ENCODE data around the gene TEAD2.

Gene TEAD2

DNA sequence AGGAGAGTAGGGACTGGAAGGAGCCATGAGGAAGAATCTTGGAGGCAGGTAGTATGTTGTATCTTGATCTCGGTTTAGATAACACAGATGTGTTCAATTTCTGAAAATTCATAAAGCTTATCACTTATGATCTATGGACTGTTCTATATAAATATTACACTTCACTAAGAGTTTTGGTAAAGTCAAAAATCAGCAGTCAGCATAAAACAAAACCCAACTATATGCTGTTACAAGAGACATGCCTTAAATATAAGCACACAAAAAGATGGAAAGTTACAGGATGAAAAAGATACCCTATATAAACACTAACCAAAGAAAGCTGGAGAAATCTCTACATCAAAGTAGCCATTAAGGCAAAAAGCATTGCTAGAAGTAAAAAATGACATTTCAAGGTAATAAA, 21.4 kb upstream of the TEAD2 start:
- Histone ChIP-seq H3K4me3 (ENCODE audit: low read length, poor library complexity, severe bottlenecking) (no peak overlapping the region), H3K9ac (ENCODE audit: low read depth, low read length, poor library complexity, severe bottlenecking) (no peak overlapping the region), H2AFZ (ENCODE audit: low read length) (no peak overlapping the region), H3K4me1 (ENCODE audit: insufficient read depth, low read length, poor library complexity, severe bottlenecking) (no peaks in the 10 kb centered on the region), H3K79me2 (ENCODE audit: insufficient read depth, low read length) (no peaks in the 10 kb centered on the region), H3K36me3 (ENCODE audit: insufficient read depth, low read length) (no peaks in the 10 kb centered on the region), H4K20me1 (ENCODE audit: insufficient read depth, low read length, poor library complexity, severe bottlenecking) (no peaks in the 10 kb centered on the region), H3F3A (ENCODE audit: low read depth) (no peaks in the 10 kb centered on the region; the same call in 1 of the 2 replicates), H3K9me2 (replicated peaks; ENCODE audit: low read depth, low read length) (no peaks in the 10 kb centered on the region), H3K27me3 (ENCODE audit: insufficient read depth, low read length, poor library complexity, severe bottlenecking) (no peaks in the 10 kb centered on the region), H3K4me2 (ENCODE audit: low read depth, low read length, poor library complexity, severe bottlenecking) (no peak overlapping the region), H3K9me3 (ENCODE audit: insufficient read depth, low read depth, low read length) (0 out of 2 replicates have a peak, but pooled peaks cover 4% of the 10 kb centered on the region)
- TF ChIP-seq, protein P1, sequence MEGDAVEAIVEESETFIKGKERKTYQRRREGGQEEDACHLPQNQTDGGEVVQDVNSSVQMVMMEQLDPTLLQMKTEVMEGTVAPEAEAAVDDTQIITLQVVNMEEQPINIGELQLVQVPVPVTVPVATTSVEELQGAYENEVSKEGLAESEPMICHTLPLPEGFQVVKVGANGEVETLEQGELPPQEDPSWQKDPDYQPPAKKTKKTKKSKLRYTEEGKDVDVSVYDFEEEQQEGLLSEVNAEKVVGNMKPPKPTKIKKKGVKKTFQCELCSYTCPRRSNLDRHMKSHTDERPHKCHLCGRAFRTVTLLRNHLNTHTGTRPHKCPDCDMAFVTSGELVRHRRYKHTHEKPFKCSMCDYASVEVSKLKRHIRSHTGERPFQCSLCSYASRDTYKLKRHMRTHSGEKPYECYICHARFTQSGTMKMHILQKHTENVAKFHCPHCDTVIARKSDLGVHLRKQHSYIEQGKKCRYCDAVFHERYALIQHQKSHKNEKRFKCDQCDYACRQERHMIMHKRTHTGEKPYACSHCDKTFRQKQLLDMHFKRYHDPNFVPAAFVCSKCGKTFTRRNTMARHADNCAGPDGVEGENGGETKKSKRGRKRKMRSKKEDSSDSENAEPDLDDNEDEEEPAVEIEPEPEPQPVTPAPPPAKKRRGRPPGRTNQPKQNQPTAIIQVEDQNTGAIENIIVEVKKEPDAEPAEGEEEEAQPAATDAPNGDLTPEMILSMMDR (conservative IDR thresholded peaks at IDR 0.05; ENCODE audit: low read length) = no peak
- TF ChIP-seq EZH2phosphoT487 (IDR thresholded peaks at IDR 0.05; ENCODE audit: borderline replicate concordance) = no peak

DNA sequence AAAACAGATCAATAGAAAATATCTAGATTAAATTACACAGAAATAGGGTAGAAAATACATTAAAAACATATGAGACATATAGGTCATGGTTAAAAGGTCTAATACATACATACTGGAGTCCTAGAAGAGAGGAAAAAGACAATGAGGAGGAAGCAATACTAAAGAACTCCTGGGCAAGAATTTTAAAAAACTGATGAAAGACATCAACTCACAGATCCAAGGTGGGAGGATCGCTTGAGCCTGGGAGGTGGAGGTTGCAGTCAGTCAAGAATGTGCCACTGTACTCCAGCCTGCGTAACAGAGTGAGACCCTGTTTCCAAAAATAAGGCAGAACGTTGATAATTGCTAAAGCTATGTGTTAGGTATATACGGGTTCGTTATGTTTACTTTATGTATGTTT, 20.4 kb upstream of the TEAD2 start:
- H2AFZ ChIP-seq (ENCODE audit: low read length) = no peak overlapping the region
- no peak for TF ChIP-seq EZH2phosphoT487 (IDR thresholded peaks at IDR 0.05; ENCODE audit: borderline replicate concordance)
- TF ChIP-seq, protein P1 (conservative IDR thresholded peaks at IDR 0.05; ENCODE audit: low read length) = no peak
- H3K9me2 ChIP-seq (replicated peaks; ENCODE audit: low read depth, low read length) = no peaks in the 10 kb centered on the region
- no peak overlapping the region for H3K4me3 ChIP-seq (ENCODE audit: low read length, poor library complexity, severe bottlenecking)
- H3K4me1 ChIP-seq (ENCODE audit: insufficient read depth, low read length, poor library complexity, severe bottlenecking) = no peaks in the 10 kb centered on the region
- no peaks in the 10 kb centered on the region for H4K20me1 ChIP-seq (ENCODE audit: insufficient read depth, low read length, poor library complexity, severe bottlenecking)
- no peaks in the 10 kb centered on the region; the same call in 1 of the 2 replicates for H3F3A ChIP-seq (ENCODE audit: low read depth)
- no peaks in the 10 kb centered on the region for H3K79me2 ChIP-seq (ENCODE audit: insufficient read depth, low read length)
- 0 out of 2 replicates have a peak, but pooled peaks cover 4% of the 10 kb centered on the region for H3K9me3 ChIP-seq (ENCODE audit: insufficient read depth, low read depth, low read length)
- H3K9ac ChIP-seq (ENCODE audit: low read depth, low read length, poor library complexity, severe bottlenecking) = no peak overlapping the region
- H3K27me3 ChIP-seq (ENCODE audit: insufficient read depth, low read length, poor library complexity, severe bottlenecking) = no peaks in the 10 kb centered on the region
- H3K36me3 ChIP-seq (ENCODE audit: insufficient read depth, low read length) = no peaks in the 10 kb centered on the region
- no peak overlapping the region for H3K4me2 ChIP-seq (ENCODE audit: low read depth, low read length, poor library complexity, severe bottlenecking)

DNA sequence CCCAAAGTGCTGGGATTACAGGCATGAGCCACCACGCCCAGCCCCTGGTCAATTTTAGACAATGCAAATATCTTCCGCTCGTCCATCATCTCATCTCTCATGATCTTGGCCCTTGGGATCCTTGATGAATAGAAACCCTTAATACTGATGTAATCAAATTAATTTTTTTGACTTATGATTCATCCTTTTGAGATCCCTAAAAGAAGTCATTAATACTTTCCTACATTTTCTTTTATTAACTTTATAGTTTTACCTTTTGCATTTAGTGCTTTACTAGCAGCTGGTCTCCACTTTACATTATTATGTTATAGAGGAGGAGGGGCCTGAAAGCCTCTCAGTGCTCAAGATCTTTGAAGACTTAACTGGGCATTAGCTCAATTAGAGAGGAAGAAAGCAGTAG, 18.2 kb upstream of the TEAD2 start:
- H3K27me3 ChIP-seq (ENCODE audit: insufficient read depth, low read length, poor library complexity, severe bottlenecking) = no peaks in the 10 kb centered on the region
- H3F3A ChIP-seq (ENCODE audit: low read depth) = no peaks in the 10 kb centered on the region
- H3K4me2 ChIP-seq (ENCODE audit: low read depth, low read length, poor library complexity, severe bottlenecking) = no peak overlapping the region
- no peaks in the 10 kb centered on the region for H3K36me3 ChIP-seq (ENCODE audit: insufficient read depth, low read length)
- TF ChIP-seq, protein P1 (conservative IDR thresholded peaks at IDR 0.05; ENCODE audit: low read length) = no peak
- TF ChIP-seq EZH2phosphoT487 (IDR thresholded peaks at IDR 0.05; ENCODE audit: borderline replicate concordance) = no peak
- no peak overlapping the region for H2AFZ ChIP-seq (ENCODE audit: low read length)
- no peak overlapping the region for H3K9ac ChIP-seq (ENCODE audit: low read depth, low read length, poor library complexity, severe bottlenecking)
- no peaks in the 10 kb centered on the region for H4K20me1 ChIP-seq (ENCODE audit: insufficient read depth, low read length, poor library complexity, severe bottlenecking)
- H3K4me3 ChIP-seq (ENCODE audit: low read length, poor library complexity, severe bottlenecking) = no peak overlapping the region
- no peaks in the 10 kb centered on the region for H3K79me2 ChIP-seq (ENCODE audit: insufficient read depth, low read length)
- 0 out of 2 replicates have a peak, but pooled peaks cover 4% of the 10 kb centered on the region for H3K9me3 ChIP-seq (ENCODE audit: insufficient read depth, low read depth, low read length)
- H3K4me1 ChIP-seq (ENCODE audit: insufficient read depth, low read length, poor library complexity, severe bottlenecking) = no peaks in the 10 kb centered on the region
- no peaks in the 10 kb centered on the region for H3K9me2 ChIP-seq (replicated peaks; ENCODE audit: low read depth, low read length)
